Measurements from ENCODE around the gene CDK7. TPM values are rescaled to one million over a fixed set of nuclear protein-coding genes. Genes with fewer than 3 reads are reported as not detected.
"Not testable (repeated sequence)": the region's sequence is repeated elsewhere in the genome, so short reads cannot be mapped to it uniquely, and the experiment has no call there.

CDK7 gene
- total and polyA plus RNA-seq, 7 experiments from 2014 or later = 18.2 to 28.9 (median 21.8) TPM

GRCh38 chr5:69217548-69218526, 16.8 kb upstream of the CDK7 start:
- H3K4me3 ChIP-seq (ENCODE audit: low read length) = peak overlapping the region; percentile 100
- H3K9me3 Mint-ChIP-seq = peaks cover 0 to 5% (median 0%) of the 10 kb centered on the region in 11 donors
- peak; percentile 97 for ATAC-seq
- H3K27ac Mint-ChIP-seq = peak overlapping the region; percentile 96 to 99 (median 97)
- peak overlapping the region; percentile 95 to 99 (median 96) for H3K4me3 Mint-ChIP-seq
- H3K27me3 Mint-ChIP-seq = no peaks in the 10 kb centered on the region
- peaks cover 0 to 10% (median 9%) of the 10 kb centered on the region in 5 donors for H3K36me3 Mint-ChIP-seq
- no peaks in the 10 kb centered on the region for H3K27me3 ChIP-seq (ENCODE audit: control insufficient read depth in 2 of 2, insufficient read depth in 2 of 2, low read length in 2 of 2)
- peaks cover 0 to 7% (median 0%) of the 10 kb centered on the region in 3 experiments for H3K36me3 ChIP-seq (ENCODE audit: control insufficient read depth in 2 of 3, insufficient read depth in 3 of 3, low read length in 3 of 3)
- H3K4me1 Mint-ChIP-seq = peaks cover 2 to 37% (median 29%) of the 10 kb centered on the region in 7 donors
- H3K4me1 ChIP-seq (ENCODE audit: control insufficient read depth in 2 of 2, insufficient read depth in 2 of 2, low read length in 2 of 2) = peaks cover 5 to 8% of the 10 kb centered on the region in 2 donors
- DNase-seq = peak; percentile 81 to 93 (median 86)
- ChIA-PET POLR2A (interaction anchor here (0.9 to 3.4 kb wide), 4 partner anchors 11 to 117 kb away, joined by 3 to 18 read pairs (median 4); partner anchors contain the start of gene CDK7), CTCF (interaction anchor here (1.4 kb wide), 1 partner anchor 175 kb away, joined by 3 read pairs; no protein-coding TSS in a partner anchor)
- H3K9me3 ChIP-seq (ENCODE audit: control insufficient read depth in 2 of 3, low read length in 3 of 3) = no peaks in the 10 kb centered on the region
- peak overlapping the region; percentile 92 for H3K27ac ChIP-seq (ENCODE audit: low read depth, low read length)
- intact Hi-C loops (cut with micrococcal nuclease) = loop anchor here (1.0 kb wide), 9 partner anchors 16 to 175 kb away; partner anchors contain the start of genes AK6 (in 2 of the 2), CCNB1 (in 2 of the 2), CDK7 (in 2 of the 2) and CENPH (in 2 of the 2)

- H3K27me3 Mint-ChIP-seq = no peaks in the 10 kb centered on the region
- H3K36me3 Mint-ChIP-seq = peaks cover 0 to 10% (median 7%) of the 10 kb centered on the region in 5 donors
- DNase-seq (no peak), ATAC-seq (no peak)
- H3K9me3 Mint-ChIP-seq = peaks cover 0 to 5% (median 0%) of the 10 kb centered on the region in 11 donors
- H3K27me3 ChIP-seq (ENCODE audit: control insufficient read depth in 2 of 2, insufficient read depth in 2 of 2, low read length in 2 of 2) = no peaks in the 10 kb centered on the region
- no peak overlapping the region for H3K27ac ChIP-seq (ENCODE audit: low read depth, low read length)
- no peak overlapping the region for H3K4me3 ChIP-seq (ENCODE audit: low read length)
- peaks cover 0 to 7% (median 0%) of the 10 kb centered on the region in 3 experiments for H3K36me3 ChIP-seq (ENCODE audit: control insufficient read depth in 2 of 3, insufficient read depth in 3 of 3, low read length in 3 of 3)
- CTCF ChIA-PET = interaction anchor here (1.0 kb wide), 1 partner anchor 11 kb away, joined by 5 read pairs; no protein-coding TSS in a partner anchor
- peaks cover 2 to 35% (median 29%) of the 10 kb centered on the region in 7 donors for H3K4me1 Mint-ChIP-seq
- no peak overlapping the region for H3K4me3 Mint-ChIP-seq
- H3K9me3 ChIP-seq (ENCODE audit: control insufficient read depth in 2 of 3, low read length in 3 of 3) = no peaks in the 10 kb centered on the region
- intact Hi-C loops (cut with micrococcal nuclease) = no loop called here
- POLR2A ChIA-PET = interaction anchor here (0.7 to 1.3 kb wide), 4 partner anchors 13 to 113 kb away, joined by 3 read pairs; partner anchors contain the start of genes CCDC125 and CDK7
- H3K27ac Mint-ChIP-seq = peak overlapping the region in 1 of 9 donors; percentile 72
- H3K4me1 ChIP-seq (ENCODE audit: control insufficient read depth in 2 of 2, insufficient read depth in 2 of 2, low read length in 2 of 2) = peaks cover 5 to 8% of the 10 kb centered on the region in 2 donors
Observed at GRCh38 chr5:69219939-69220338, 14.7 kb upstream of the CDK7 start.

GRCh38 chr5:69220371-69220770, 14.3 kb upstream of the CDK7 start:
- CTCF ChIA-PET = not testable (repeated sequence)
- H3K4me3 Mint-ChIP-seq = peak overlapping the region in 1 of 10 donors; percentile 38

GRCh38 chr5:69220833-69221232, 13.9 kb upstream of the CDK7 start:
- intact Hi-C loops (cut with micrococcal nuclease); H3K4me3 Mint-ChIP-seq: not testable (repeated sequence)

More at GRCh38 chr5:69220371-69220770, 14.3 kb upstream of the CDK7 start:
- H3K27ac ChIP-seq (ENCODE audit: low read depth, low read length); H3K4me3 ChIP-seq (ENCODE audit: low read length); DNase-seq; intact Hi-C loops (cut with micrococcal nuclease); H3K9me3 Mint-ChIP-seq; H3K4me1 ChIP-seq (ENCODE audit: control insufficient read depth in 2 of 2, insufficient read depth in 2 of 2, low read length in 2 of 2); H3K9me3 ChIP-seq (ENCODE audit: control insufficient read depth in 2 of 3, low read length in 3 of 3); ATAC-seq; H3K36me3 ChIP-seq (ENCODE audit: control insufficient read depth in 2 of 3, insufficient read depth in 3 of 3, low read length in 3 of 3); H3K27me3 Mint-ChIP-seq; H3K27me3 ChIP-seq (ENCODE audit: control insufficient read depth in 2 of 2, insufficient read depth in 2 of 2, low read length in 2 of 2): not testable (repeated sequence)
- POLR2A ChIA-PET = interaction anchor here (0.7 to 1.2 kb wide), 3 partner anchors 14 to 112 kb away, joined by 3 read pairs; partner anchors contain the start of genes CCDC125 and CDK7
- H3K36me3 Mint-ChIP-seq = peaks cover 0 to 10% (median 6%) of the 10 kb centered on the region in 5 donors
- H3K27ac Mint-ChIP-seq = peak overlapping the region in 1 of 9 donors; percentile 72
- peaks cover 2 to 33% (median 29%) of the 10 kb centered on the region in 7 donors for H3K4me1 Mint-ChIP-seq

GRCh38 chr5:69224520-69224919, 10.2 kb upstream of the CDK7 start:
- POLR2A ChIA-PET = interaction anchor here (3.2 kb wide), 1 partner anchor 11 kb away, joined by 9 read pairs; the partner anchor contains the start of gene CDK7
- no peak for DNase-seq

More at GRCh38 chr5:69220833-69221232, 13.9 kb upstream of the CDK7 start:
- peaks cover 2 to 33% (median 28%) of the 10 kb centered on the region in 7 donors for H3K4me1 Mint-ChIP-seq
- H3K27me3 Mint-ChIP-seq; H3K4me3 ChIP-seq (ENCODE audit: low read length); H3K27ac Mint-ChIP-seq; H3K9me3 Mint-ChIP-seq; H3K4me1 ChIP-seq (ENCODE audit: control insufficient read depth in 2 of 2, insufficient read depth in 2 of 2, low read length in 2 of 2); H3K36me3 ChIP-seq (ENCODE audit: control insufficient read depth in 2 of 3, insufficient read depth in 3 of 3, low read length in 3 of 3); H3K27me3 ChIP-seq (ENCODE audit: control insufficient read depth in 2 of 2, insufficient read depth in 2 of 2, low read length in 2 of 2); H3K27ac ChIP-seq (ENCODE audit: low read depth, low read length); H3K9me3 ChIP-seq (ENCODE audit: control insufficient read depth in 2 of 3, low read length in 3 of 3); CTCF ChIA-PET; ATAC-seq; DNase-seq: not testable (repeated sequence)
- H3K36me3 Mint-ChIP-seq = peaks cover 0 to 10% (median 8%) of the 10 kb centered on the region in 5 donors
- POLR2A ChIA-PET = interaction anchor here (1.1 kb wide), 1 partner anchor 112 kb away, joined by 3 read pairs; the partner anchor contains the start of gene CCDC125

GRCh38 chr5:69225860-69226259, 8.8 kb upstream of the CDK7 start:
- no peaks in the 10 kb centered on the region for H3K4me1 ChIP-seq (ENCODE audit: control insufficient read depth in 2 of 2, insufficient read depth in 2 of 2, low read length in 2 of 2)
- POLR2A ChIA-PET = interaction anchor here (3.2 kb wide), 1 partner anchor 9 kb away, joined by 9 read pairs; the partner anchor contains the start of gene CDK7
- H3K9me3 Mint-ChIP-seq = peaks cover 0 to 1% (median 0%) of the 10 kb centered on the region in 11 donors
- H3K36me3 ChIP-seq (ENCODE audit: control insufficient read depth in 2 of 3, insufficient read depth in 3 of 3, low read length in 3 of 3) = peaks cover 0 to 9% (median 6%) of the 10 kb centered on the region in 3 experiments
- no peak for DNase-seq
- no peak for ATAC-seq
- H3K9me3 ChIP-seq (ENCODE audit: control insufficient read depth in 2 of 3, low read length in 3 of 3) = no peaks in the 10 kb centered on the region
- CTCF ChIA-PET = interaction anchor here (0.6 kb wide), 1 partner anchor 162 kb away, joined by 3 read pairs; no protein-coding TSS in a partner anchor
- H3K27ac Mint-ChIP-seq = peak overlapping the region in 2 of 9 donors; percentile 29 to 62
- H3K27me3 Mint-ChIP-seq = no peaks in the 10 kb centered on the region
- H3K36me3 Mint-ChIP-seq = peaks cover 0 to 12% (median 4%) of the 10 kb centered on the region in 5 donors
- no peak overlapping the region for H3K27ac ChIP-seq (ENCODE audit: low read depth, low read length)
- no peak overlapping the region for H3K4me3 ChIP-seq (ENCODE audit: low read length)
- no peak overlapping the region for H3K4me3 Mint-ChIP-seq
- peaks cover 0 to 8% (median 4%) of the 10 kb centered on the region in 7 donors for H3K4me1 Mint-ChIP-seq
- no peaks in the 10 kb centered on the region for H3K27me3 ChIP-seq (ENCODE audit: control insufficient read depth in 2 of 2, insufficient read depth in 2 of 2, low read length in 2 of 2)
- intact Hi-C loops (cut with micrococcal nuclease) = no loop called here

More at GRCh38 chr5:69224520-69224919, 10.2 kb upstream of the CDK7 start:
- H3K36me3 ChIP-seq (ENCODE audit: control insufficient read depth in 2 of 3, insufficient read depth in 3 of 3, low read length in 3 of 3) = peaks cover 0 to 9% (median 6%) of the 10 kb centered on the region in 3 experiments
- H3K36me3 Mint-ChIP-seq = peaks cover 0 to 16% (median 9%) of the 10 kb centered on the region in 5 donors
- ATAC-seq = no peak
- intact Hi-C loops (cut with micrococcal nuclease) = no loop called here
- H3K4me1 ChIP-seq (ENCODE audit: control insufficient read depth in 2 of 2, insufficient read depth in 2 of 2, low read length in 2 of 2) = no peaks in the 10 kb centered on the region
- no peak overlapping the region for H3K27ac Mint-ChIP-seq
- no peaks in the 10 kb centered on the region for H3K27me3 ChIP-seq (ENCODE audit: control insufficient read depth in 2 of 2, insufficient read depth in 2 of 2, low read length in 2 of 2)
- peaks cover 0 to 2% (median 0%) of the 10 kb centered on the region in 11 donors for H3K9me3 Mint-ChIP-seq
- no peak overlapping the region for H3K27ac ChIP-seq (ENCODE audit: low read depth, low read length)
- no peak overlapping the region for H3K4me3 Mint-ChIP-seq
- H3K4me3 ChIP-seq (ENCODE audit: low read length) = no peak overlapping the region
- peaks cover 0 to 8% (median 6%) of the 10 kb centered on the region in 7 donors for H3K4me1 Mint-ChIP-seq
- no peaks in the 10 kb centered on the region for H3K27me3 Mint-ChIP-seq
- CTCF ChIA-PET = no interaction called here
- no peaks in the 10 kb centered on the region for H3K9me3 ChIP-seq (ENCODE audit: control insufficient read depth in 2 of 3, low read length in 3 of 3)

Measured in naive thymus-derived CD4-positive, alpha-beta T cell (primary cell).